Endothelial cell (in vitro differentiated cells): Measurements from ENCODE around the gene CARNS1. TPM values are rescaled to one million over a fixed set of nuclear protein-coding genes. Genes with fewer than 3 reads are reported as not detected.

ENCODE experiments used
- total RNA-seq: library from RNA; stranded (reverse); fragmentation: NEBNext Ultra II Directional; extraction: Animal tissue kit (Norgen Biotek cat#: 25700); gene quantifications from one replicate; pipeline ENCODE4 v1.2.1, GENCODE V29; 2021; ENCODE audit not compliant: unreplicated experiment

Gene CARNS1
- total RNA-seq, 1 donor from 2014 or later: not detected

Other genes with a start within 250 kb of the CARNS1 start
- gene GRK2, start 149.2 kb upstream of the CARNS1 start, total RNA-seq: 92.7 TPM
- 65.1 TPM for gene ANKRD13D, start 126.4 kb upstream of the CARNS1 start, total RNA-seq
- 7.3 TPM for gene SSH3, start 112.1 kb upstream of the CARNS1 start, total RNA-seq
- 92.1 TPM for gene POLD4, start 62.1 kb upstream of the CARNS1 start, total RNA-seq
- 12.6 TPM for gene CLCF1, start 42.1 kb upstream of the CARNS1 start, total RNA-seq
- 18.4 TPM for gene RAD9A, start 23.7 kb upstream of the CARNS1 start, total RNA-seq
- gene PPP1CA, start 13.8 kb upstream of the CARNS1 start, total RNA-seq: 249 TPM
- gene TBC1D10C, start 11.6 kb upstream of the CARNS1 start, total RNA-seq: 13.2 TPM
- gene RPS6KB2, start 12.8 kb downstream of the CARNS1 start, total RNA-seq: 44.2 TPM
- 12.9 TPM for gene PTPRCAP, start 22.0 kb downstream of the CARNS1 start, total RNA-seq
- 252 TPM for gene CORO1B, start 27.8 kb downstream of the CARNS1 start, total RNA-seq
- gene GPR152, start 37.1 kb downstream of the CARNS1 start, total RNA-seq: not detected
- gene CABP4, start 39.7 kb downstream of the CARNS1 start, total RNA-seq: not detected
- 47.4 TPM for gene TMEM134, start 53.6 kb downstream of the CARNS1 start, total RNA-seq
- gene AIP, start 67.3 kb downstream of the CARNS1 start, total RNA-seq: 32.9 TPM
- 11.5 TPM for gene PITPNM1, start 89.7 kb downstream of the CARNS1 start, total RNA-seq
- 27.8 TPM for gene CDK2AP2, start 92.5 kb downstream of the CARNS1 start, total RNA-seq
- not detected for gene CABP2, start 107.8 kb downstream of the CARNS1 start, total RNA-seq
- gene GSTP1, start 168.1 kb downstream of the CARNS1 start, total RNA-seq: 696 TPM
- gene NDUFV1, start 191.3 kb downstream of the CARNS1 start, total RNA-seq: 191 TPM
- gene NUDT8, start 214.3 kb downstream of the CARNS1 start, total RNA-seq: 6.8 TPM
- gene TBX10, start 224.1 kb downstream of the CARNS1 start, total RNA-seq: not detected
- gene ACY3, start 235.1 kb downstream of the CARNS1 start, total RNA-seq: not detected